DOHH2 (cell line): ENCODE data around the gene TCERG1L.

ENCODE experiments used
- EZH2phosphoT487 ChIP-seq: fragments of 200-600 bp; sonication (generic); IDR thresholded peaks from 2 replicates; pipeline ENCODE4 v1.6.1; 2017; ENCODE audit warnings: borderline replicate concordance, mild to moderate bottlenecking, antibody characterized with exemption, low read length, moderate library complexity, mixed read lengths
- TF ChIP-seq, protein P1 (sequence below): fragments of 200-600 bp; sonication (generic); IDR thresholded peaks from one replicate; pipeline ENCODE4 v1.5.1; 2014; ENCODE audit warnings: antibody characterized with exemption, mild to moderate bottlenecking, low read depth, low read length; ENCODE audit not compliant: poor library complexity, severe bottlenecking

DNA sequence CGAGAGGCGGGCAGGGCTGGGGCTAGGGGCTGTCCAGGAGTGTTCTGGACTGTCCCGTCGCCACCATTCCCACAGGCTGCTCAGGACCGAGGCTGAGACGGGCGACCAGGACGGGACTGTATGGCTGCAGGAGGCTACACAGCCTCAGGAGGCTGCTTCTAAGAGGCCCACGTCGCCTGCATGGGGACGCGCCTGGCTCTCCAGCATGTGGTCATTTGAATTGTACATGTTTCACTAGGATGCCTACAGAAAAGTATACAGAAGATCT, 216.3 kb downstream of the TCERG1L start:
- TF ChIP-seq, protein P1, sequence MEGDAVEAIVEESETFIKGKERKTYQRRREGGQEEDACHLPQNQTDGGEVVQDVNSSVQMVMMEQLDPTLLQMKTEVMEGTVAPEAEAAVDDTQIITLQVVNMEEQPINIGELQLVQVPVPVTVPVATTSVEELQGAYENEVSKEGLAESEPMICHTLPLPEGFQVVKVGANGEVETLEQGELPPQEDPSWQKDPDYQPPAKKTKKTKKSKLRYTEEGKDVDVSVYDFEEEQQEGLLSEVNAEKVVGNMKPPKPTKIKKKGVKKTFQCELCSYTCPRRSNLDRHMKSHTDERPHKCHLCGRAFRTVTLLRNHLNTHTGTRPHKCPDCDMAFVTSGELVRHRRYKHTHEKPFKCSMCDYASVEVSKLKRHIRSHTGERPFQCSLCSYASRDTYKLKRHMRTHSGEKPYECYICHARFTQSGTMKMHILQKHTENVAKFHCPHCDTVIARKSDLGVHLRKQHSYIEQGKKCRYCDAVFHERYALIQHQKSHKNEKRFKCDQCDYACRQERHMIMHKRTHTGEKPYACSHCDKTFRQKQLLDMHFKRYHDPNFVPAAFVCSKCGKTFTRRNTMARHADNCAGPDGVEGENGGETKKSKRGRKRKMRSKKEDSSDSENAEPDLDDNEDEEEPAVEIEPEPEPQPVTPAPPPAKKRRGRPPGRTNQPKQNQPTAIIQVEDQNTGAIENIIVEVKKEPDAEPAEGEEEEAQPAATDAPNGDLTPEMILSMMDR, result no peak
- no peak for TF ChIP-seq EZH2phosphoT487
